ENCODE measurements around the gene MED13L.
"Not testable (repeated sequence)": the region's sequence is repeated elsewhere in the genome, so short reads cannot be mapped to it uniquely, and the experiment has no call there.

The MED13L gene

GRCh38 chr12:116050275-116050674 is 227.2 kb downstream of the MED13L start:
- no peak for DNase-seq (ENCODE audit: low spot score)

DNA sequence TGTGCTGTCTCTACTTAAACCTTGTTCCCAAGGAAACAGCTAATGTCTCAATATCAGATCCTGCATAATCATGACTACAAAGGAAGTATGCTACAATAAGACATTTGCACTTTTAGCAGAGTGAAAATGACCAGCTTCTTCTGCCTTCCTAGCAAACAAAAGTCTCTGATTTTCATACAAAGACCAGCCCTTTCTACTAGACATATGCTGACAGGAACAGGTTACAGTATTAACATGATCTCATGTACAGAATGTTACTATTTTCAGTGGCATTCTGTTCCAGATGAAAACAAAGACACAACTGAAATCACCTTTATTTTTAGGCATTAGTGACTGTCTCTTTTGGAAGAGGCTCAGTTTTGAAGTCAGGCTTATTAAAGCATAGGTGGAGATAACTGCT is 228.6 kb downstream of the MED13L start:
- no peak for DNase-seq (ENCODE audit: low spot score)

DNA sequence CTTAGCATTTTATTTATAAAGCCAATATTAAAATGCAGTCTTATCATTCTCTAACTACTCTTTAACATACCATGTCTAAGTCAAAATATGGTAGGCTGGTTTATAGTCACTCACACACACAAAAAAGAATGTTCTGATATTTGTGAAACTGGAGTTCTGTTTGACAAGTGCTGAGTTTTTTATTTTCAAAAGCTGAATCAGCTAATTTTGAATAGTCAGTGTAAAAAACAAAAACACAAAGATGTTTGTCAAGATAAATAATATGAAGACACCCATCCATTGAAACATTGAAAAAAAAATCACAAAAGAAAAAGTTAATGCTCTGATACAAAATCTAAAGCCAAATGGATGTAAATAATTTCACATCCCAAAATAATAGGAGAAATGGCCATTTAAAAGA is 231.5 kb downstream of the MED13L start:
- no peak for DNase-seq (ENCODE audit: low spot score)

DNA sequence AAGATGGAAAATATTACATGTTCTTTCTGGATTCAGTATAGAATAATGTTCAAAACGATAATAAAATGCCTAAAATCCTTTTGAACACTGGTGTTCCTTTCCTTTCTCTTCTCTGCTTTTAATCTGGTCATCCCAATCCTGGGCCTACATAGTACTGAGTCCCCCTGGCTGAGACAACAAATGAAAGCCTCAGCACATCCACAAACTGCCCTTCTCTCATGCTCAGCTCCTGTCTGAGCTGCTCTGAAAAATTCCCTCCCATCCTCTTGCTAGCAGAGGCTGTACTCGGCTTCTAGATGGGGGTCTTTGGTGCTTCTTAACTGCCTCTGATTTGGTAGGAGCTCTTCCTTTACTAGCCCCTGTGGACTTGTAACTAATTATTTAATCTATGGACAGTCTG is 232.3 kb downstream of the MED13L start:
- no peak for DNase-seq (ENCODE audit: low spot score)

DNA sequence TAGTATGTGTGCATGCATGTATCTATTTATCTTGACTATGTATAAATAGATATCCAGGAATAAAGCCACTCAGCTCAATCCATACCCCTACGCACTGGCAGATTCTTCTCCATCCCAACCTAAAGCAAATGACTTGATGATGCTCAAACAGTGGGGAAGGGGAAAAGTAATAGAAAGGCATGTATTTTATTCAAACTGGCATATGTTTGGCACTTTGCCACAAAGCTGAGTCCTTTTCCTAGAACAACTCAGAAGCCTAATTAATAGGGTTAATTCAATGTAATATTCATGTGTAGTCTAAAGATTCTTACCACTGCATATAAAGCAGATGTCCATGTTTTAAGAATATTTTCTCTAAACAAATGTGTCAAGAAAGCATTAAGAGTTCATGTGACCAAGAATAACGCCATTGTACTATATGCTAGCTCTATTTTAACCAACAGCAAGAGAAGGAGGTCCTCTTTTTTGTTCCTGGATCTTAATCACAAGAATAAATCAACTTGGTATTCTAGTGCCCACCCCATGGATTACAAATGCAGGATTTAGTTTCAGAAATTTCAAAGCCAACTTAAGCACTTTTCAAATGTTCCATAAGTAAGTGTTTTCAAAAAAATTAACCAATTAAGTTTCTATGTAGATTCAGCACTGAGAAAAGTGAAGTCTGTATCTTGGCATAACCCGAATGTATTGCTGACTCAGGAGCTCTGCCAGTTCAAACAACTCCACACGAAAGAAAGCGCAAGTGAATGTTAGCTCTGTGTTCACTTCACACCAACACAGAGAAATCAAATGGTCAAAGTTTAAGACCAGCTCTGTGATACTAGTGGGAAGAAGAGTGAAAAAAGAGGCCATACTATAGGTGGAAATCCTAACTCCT is 233.6 kb downstream of the MED13L start:
- DNase-seq (ENCODE audit: low spot score), result no peak

- DNase-seq (ENCODE audit: low spot score), result no peak
Measured at GRCh38 chr12:116040402-116040801, 237.1 kb downstream of the MED13L start.

- DNase-seq (ENCODE audit: low spot score), result no peak
Measured at GRCh38 chr12:116039081-116039480, 238.4 kb downstream of the MED13L start.

- no peak for DNase-seq (ENCODE audit: low spot score)
Measured at GRCh38 chr12:116037941-116038837, 239.3 kb downstream of the MED13L start.

DNA sequence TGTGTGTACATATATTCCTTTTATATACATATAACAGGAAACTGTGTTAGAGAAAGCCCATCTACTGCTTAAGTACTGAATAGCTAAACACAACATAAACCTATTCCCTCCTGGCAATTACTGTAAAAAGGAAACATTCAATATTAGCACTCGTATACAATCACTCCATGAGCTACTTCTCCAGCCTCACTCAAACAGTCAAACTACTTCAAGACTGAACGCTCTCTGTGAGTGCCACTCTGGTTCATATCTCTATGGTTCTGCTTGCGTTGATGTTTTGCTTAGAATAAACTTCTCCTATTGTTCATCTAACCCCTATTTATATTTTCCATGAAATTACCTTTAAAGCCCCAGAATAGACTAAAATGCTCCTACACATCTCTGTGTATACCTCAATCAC is 243.7 kb downstream of the MED13L start:
- DNase-seq (ENCODE audit: low spot score), result no peak

DNA sequence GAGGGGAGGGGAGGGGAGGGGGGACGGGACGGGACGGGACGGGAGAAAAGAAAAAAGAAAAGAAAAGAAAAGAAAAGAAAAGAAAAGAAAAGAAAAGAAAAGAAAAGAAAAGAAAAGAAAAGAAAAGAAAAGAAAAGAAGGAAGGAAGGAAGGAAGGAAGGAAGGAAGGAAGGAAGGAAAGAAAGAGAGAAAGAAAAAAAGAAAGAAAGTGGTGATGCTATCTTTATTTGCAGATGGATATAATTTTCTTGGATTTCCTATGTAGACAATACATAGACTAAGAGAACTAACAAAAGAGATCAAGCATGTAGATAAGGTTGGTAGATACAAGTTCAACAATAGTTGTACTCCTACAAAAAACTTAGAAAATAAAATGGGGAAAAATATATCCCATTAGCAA is 245.9 kb downstream of the MED13L start:
- DNase-seq (ENCODE audit: low spot score), result not testable (repeated sequence)

DNA sequence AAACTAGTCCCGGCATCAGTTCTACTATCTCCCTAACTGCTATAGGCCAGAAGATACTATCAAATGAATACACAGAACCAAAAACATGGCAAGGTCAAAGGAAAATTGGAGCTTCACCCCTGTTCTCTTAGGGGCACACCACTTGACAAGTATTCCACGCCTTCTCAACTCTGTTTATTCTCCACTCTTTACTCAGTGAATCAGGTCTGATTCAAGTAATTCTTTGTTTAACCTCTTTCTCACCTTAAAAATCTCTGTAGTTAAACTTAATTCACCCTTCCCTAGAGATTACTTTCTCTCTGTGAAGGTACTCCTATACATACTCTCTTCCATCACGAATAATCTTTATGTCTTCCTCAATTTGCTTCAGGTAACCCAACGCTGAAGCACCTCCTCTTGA is 248.9 kb downstream of the MED13L start:
- no peak for DNase-seq (ENCODE audit: low spot score)

DNA sequence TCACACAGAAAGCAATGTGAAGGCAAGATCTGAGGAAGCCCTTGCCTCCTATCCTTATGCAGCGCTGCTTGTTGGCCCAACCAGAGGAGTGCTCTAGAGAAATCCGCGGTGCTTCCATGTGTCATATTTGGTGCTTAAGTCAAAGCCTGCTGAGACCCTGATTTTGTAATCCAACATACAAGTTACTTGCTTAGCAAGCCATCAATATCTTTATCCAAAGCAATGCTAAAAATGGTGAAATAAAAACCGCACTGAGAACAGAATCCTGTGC is 250.0 kb downstream of the MED13L start:
- no peak for DNase-seq (ENCODE audit: low spot score)

DNA sequence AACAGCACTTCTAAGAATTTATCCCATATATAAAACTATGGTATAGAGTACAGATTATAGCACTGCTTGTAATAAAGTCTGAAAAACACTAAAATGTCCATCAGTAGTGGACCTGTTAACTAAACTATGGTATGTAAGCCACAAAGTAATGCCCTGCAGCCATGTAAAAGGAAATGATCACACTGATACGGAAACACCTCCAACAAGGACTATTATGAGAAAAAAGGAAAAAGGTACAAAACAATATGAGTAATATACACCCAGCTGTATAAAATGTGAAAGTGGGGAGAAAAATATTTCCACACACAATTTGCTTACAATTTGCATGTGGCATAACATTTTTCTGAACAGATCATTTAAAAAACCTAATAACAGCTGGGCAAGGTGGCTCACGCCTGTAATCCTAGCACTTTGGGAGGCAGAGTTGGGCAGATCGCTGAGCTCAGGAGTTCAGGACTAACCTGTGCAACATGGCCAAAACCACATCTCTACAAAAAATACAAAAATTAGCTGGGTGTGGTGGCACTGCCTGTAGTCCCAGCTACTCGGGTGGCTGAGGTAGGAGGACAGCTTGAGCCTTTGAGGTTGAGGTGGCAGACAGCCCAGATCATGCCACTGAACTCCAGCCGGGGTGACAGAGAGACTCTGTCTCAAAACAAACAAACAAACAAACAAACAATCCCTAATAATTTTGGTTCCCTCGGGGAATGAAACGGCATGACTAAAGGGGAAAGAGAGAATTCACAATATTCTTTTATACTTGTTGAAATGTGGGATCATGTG is 250.5 kb downstream of the MED13L start:
- no peak for DNase-seq (ENCODE audit: low spot score)

- DNase-seq (ENCODE audit: low spot score), result no peak
Measured at GRCh38 chr12:116026346-116026745, 251.1 kb downstream of the MED13L start.

GRCh38 chr12:116024769-116025168 is 252.7 kb downstream of the MED13L start:
- DNase-seq (ENCODE audit: low spot score), result no peak

DNA sequence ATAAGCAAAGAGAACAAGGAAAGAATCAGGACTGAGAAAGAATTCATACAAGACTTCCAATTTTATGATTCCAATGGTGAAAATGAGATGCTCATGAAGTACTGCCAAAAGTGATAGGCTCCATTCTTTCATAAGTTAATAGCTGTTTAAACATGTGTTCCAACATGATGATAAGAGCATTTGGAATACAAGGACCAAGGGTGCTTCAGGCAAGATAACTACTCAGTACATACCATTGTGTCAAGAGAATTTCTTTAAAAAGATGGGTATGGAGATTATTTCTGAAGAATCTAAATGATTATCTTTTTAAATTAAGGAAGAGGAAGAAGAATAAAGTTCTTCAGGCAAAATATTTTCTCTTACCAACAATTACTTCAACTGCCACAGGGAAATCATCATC is 258.1 kb downstream of the MED13L start:
- DNase-seq (ENCODE audit: low spot score), result no peak

- no peak for DNase-seq (ENCODE audit: low spot score)
Measured at GRCh38 chr12:116018282-116018681, 259.2 kb downstream of the MED13L start.

GRCh38 chr12:116015525-116015924 is 262.0 kb downstream of the MED13L start:
- DNase-seq (ENCODE audit: low spot score), result no peak

GRCh38 chr12:116012757-116013156 is 264.7 kb downstream of the MED13L start:
- DNase-seq (ENCODE audit: low spot score), result no peak

GRCh38 chr12:116011217-116011616 is 266.3 kb downstream of the MED13L start:
- no peak for DNase-seq (ENCODE audit: low spot score)

GRCh38 chr12:116010467-116010866 is 267.0 kb downstream of the MED13L start:
- no peak for DNase-seq (ENCODE audit: low spot score)

- DNase-seq (ENCODE audit: low spot score), result no peak
Measured at GRCh38 chr12:116009805-116010204, 267.7 kb downstream of the MED13L start.

- no peak for DNase-seq (ENCODE audit: low spot score)
Measured at GRCh38 chr12:116006141-116006540, 271.4 kb downstream of the MED13L start.
